GM15510 (cell line): Measurements from ENCODE around the gene FTCD.
A peak's percentile ranks its signal among the peaks of the same experiment; 100 is the strongest.

ENCODE experiments used
- POLR2A ChIP-seq: IDR thresholded peaks from 3 replicates; pipeline ENCODE4 v1.6.1; 2011; ENCODE audit warnings: borderline replicate concordance; ENCODE audit not compliant: insufficient read length; ENCODE audit errors: extremely low read depth

Gene FTCD

GRCh38 chr21:46189959-46190490 lies 34.6 kb upstream of the FTCD start:
- TF ChIP-seq POLR2A = no peak

- TF ChIP-seq POLR2A = no peak
These were observed 34.0 kb upstream of the FTCD start for GRCh38 chr21:46189213-46189958.

GRCh38 chr21:46188226-46189212 lies 33.1 kb upstream of the FTCD start:
- no peak for TF ChIP-seq POLR2A

GRCh38 chr21:46187814-46188213 lies 32.4 kb upstream of the FTCD start:
- TF ChIP-seq POLR2A = no peak

DNA sequence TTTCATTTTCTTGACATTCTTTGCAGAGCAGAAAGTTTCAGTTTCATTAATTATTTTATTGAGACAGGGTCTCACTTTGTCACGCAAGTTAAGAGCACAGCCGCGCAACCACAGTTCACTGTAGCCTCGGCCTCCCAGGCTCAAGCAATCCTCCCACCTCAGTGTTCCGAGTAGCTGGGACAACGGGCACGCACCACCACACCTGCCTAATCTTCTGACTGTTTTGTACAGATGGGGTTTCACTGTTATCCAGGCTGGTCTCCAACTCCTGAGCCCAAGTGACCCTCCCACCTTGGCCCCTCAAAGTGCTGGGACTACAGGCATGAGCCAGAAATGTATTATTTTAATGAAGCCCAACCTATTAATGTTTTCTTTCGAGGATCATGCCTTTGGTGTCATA lies 31.9 kb upstream of the FTCD start:
- no peak for TF ChIP-seq POLR2A

DNA sequence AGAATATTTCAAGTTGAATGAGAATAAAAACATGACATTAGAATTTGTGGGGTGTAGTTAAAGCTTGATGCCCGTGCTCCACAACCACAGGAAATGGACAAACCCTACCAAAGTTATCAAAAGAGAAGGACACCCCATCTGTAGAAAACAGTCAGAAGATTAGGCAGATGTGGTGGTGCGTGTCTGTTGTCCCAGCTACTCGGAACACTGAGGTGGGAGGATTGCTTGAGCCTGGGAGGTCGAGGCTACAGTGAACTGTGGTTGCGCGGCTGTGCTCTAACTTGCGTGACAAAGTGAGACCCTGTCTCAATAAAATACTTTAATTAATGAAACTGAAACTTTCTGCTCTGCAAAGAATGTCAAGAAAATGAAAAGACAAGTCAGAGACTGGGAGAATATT lies 30.3 kb upstream of the FTCD start:
- no peak for TF ChIP-seq POLR2A

DNA sequence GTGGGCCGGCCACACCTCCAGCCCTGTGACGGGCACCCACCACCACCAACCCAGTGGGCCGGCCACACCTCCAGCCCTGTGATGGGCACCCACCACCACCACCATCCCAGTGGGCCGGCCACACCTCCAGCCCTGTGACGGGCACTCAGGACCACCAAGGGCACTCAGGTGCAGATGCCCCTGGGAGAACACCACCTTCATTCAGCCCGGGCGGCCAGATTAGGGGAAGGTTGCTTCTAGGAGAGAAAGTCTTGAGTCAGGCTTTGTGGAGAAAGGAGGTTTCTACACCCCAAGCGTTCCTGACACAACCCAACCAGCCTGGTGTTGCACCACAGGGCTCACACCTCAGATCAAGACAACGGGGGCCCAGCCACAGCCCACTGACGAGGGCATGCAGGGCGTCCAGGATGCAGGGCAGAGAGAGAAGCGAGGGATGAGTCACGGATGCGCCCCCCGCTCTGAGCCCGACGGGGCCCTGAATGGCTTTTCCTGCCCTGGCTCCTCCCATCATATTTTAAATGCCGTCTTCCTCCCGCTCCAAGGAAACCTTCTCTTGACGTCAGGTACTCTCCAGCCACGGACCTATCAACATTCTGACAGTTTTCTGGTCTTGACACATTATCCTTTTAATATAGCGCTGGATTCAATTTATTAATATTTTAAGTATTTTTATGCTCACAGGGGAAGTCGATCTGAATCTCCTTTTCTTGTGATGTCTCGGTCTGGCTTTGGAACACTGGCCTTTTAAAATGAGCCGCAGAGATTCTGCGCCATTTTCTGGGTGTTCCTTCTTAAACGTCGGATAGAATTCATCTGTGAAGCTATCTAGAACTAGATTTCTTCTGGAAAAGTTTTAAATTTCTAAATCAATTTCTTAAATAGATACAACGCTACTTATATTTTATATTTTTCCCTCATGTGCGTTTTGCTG lies 29.5 kb upstream of the FTCD start:
- peak; percentile 35 for TF ChIP-seq POLR2A

DNA sequence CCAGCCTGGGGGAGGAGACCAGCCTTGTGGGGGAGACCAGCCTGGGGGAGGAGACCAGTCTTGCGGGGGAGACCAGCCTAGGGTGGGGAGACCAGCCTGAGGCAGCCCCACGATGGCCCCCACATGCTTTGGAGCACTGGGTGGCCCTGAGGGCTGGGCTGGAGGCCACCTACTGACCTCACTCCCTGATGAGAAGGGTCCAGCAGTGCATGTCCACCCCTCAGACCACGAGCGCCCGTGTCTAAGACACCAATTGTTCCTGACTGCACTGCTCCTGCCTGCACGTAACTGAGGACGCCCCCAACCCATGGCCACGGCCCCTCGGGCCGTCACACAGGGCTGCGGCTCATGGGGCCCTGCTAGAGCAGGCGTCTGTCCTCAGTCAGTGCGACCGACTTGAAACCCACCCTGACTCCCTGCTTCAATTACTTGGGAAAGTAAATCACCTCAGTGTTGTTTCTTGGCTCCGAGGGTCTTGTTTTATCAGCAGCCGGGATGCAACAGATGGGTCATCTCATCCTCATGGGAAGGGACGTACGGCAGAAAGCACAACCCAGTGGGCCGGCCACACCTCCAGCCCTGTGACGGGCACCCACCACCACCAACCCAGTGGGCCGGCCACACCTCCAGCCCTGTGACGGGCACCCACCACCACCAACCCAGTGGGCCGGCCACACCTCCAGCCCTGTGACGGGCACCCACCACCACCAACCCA lies 28.7 kb upstream of the FTCD start, which contains the start of gene SPATC1L:
SPATC1L (minus strand) TSS at position 550 of the 715 bp plus-strand sequence. CDS start 1,643 bp downstream, outside the sequence.
- peak; percentile 17 for TF ChIP-seq POLR2A

DNA sequence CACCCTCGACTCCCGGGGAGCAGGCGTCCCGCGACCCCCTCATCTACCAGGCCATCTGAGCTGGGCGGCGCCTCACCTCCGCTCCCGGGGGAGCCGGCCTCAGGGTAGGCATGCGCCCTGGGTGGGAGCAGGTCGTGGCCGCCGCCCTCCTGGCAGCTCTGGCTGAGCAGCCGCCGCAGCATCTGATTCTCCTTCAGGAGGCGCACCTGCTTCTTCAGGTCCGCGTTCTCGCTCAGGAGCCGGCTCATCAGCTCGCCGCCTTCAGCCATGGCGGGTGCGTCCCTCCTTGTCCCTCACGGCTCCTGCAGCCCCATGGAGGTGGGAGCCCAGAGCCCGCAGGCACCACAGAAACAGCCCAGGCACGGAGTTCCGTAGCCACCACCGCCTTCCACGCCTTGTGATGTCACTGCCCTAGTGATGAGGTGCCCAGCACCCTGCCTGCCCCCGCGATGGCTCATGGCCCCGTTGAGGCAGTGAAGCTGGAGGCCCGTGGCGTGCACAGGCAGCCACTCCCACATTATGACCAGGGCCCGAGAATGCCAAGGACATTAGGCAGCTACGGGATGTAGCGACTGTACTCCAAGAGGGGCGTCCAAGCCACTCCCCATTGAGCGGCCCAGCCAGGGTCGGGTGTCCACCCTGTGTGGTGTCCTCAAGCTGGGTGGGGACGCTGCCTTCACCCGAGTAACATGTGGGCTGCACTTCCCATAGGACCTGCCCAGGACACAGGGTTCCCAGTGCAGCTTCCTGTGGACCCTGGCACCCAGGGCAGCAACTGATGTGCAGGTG lies 27.4 kb upstream of the FTCD start:
- TF ChIP-seq POLR2A = no peak

GRCh38 chr21:46181953-46182547 lies 26.7 kb upstream of the FTCD start:
- TF ChIP-seq POLR2A = no peak

- no peak for TF ChIP-seq POLR2A
These were observed 26.1 kb upstream of the FTCD start for GRCh38 chr21:46181436-46181835.

GRCh38 chr21:46180778-46181391 lies 25.5 kb upstream of the FTCD start:
- no peak for TF ChIP-seq POLR2A
